ENCODE data around the gene IFI44.

- TF ChIP-seq PATZ1 (CRISPR knock-in tag; IDR thresholded peaks at IDR 0.05; ENCODE audit: borderline replicate concordance) = no peak
- no peak for TF ChIP-seq ISL1 (CRISPR knock-in tag; IDR thresholded peaks at IDR 0.05)
Observed at GRCh38 chr1:78601068-78601467, 48.6 kb upstream of the IFI44 start.

Data from SK-N-SH treated with all-trans-retinoic acid at 6 μM for 48 hours (cell line).